ENCODE results near the gene RCOR1. TPM values are rescaled to one million over a fixed set of nuclear protein-coding genes. Genes with fewer than 3 reads are reported as not detected.

RCOR1 gene
- total RNA-seq, 1 experiment from 2014 or later = 34.1 TPM

DNA sequence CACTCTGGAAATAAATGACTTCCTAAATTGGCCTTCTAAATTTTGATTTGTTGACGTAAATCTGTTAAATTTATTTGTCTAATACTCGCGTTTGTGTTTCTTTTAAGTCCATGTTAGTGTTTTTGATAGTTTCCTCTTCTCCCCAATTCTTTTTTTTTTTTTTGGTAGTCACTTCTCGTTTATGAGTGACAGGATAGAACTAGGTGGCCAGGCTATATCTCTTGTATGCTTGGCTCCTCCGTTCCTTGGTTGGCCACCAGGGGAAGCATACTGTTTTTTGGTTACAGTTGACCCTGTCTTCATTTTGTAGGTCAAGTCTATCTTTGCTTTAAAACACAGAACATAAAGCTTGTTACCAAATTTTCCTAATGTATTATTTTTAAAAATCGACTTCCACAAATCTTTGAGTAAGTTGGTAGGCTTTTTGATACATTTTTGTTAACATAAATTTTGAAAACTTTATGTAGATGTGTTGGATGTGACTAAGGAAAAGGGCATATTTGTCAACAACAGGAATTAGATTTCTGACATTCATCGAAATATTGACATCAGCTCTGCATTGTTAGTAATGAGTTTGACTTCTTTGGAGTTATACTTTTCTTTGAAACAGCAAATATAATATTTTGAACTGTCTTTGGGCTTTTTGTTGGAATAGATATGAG lies 2.2 kb downstream of the RCOR1 start:
- no peak overlapping the region for H3T11ph ChIP-seq (ENCODE audit: low read length)
- peak overlapping the region; percentile 81 to 89 for H3K4me3 Mint-ChIP-seq
- no peak for DNase-seq
- no peaks in the 10 kb centered on the region for H3K9me3 ChIP-seq (ENCODE audit: control insufficient read depth, low read depth, low read length)
- TF ChIP-seq CTCF (conservative IDR thresholded peaks at IDR 0.05) = peak; percentile 87
- H3K36me3 Mint-ChIP-seq (ENCODE audit: insufficient read depth in 1 of 3, low read depth in 3 of 3) = peaks cover 12 to 26% (median 25%) of the 10 kb centered on the region in 3 experiments; a peak in 6 of 7 replicates
- no peak overlapping the region for H3K18ac ChIP-seq (ENCODE audit: insufficient read length, low read depth, low read length)
- H3K27ac ChIP-seq (ENCODE audit: insufficient read length, low read depth, low read length) = no peak overlapping the region
- H2AFZ ChIP-seq (ENCODE audit: low read length) = no peak overlapping the region
- no peaks in the 10 kb centered on the region for H4K20me1 ChIP-seq (ENCODE audit: control insufficient read depth, insufficient read depth, insufficient read length)
- H3K27me3 ChIP-seq (ENCODE audit: insufficient read depth, low read length) = no peaks in the 10 kb centered on the region
- no peak overlapping the region for H2AK5ac ChIP-seq (ENCODE audit: insufficient read length, low read length)
- no peak overlapping the region for H4K91ac ChIP-seq (ENCODE audit: insufficient read length, low read depth, low read length)
- no peak overlapping the region for H3K56ac ChIP-seq (ENCODE audit: insufficient read length, low read depth, low read length)
- H3K27me3 Mint-ChIP-seq (ENCODE audit: low read depth) = no peaks in the 10 kb centered on the region
- no peak overlapping the region for H2BK120ac ChIP-seq (ENCODE audit: low read depth, low read length, poor library complexity, severe bottlenecking)
- H3K23me2 ChIP-seq (ENCODE audit: insufficient read length, low read depth, low read length, poor library complexity, severe bottlenecking) = no peaks in the 10 kb centered on the region
- H3K27ac Mint-ChIP-seq = no peak overlapping the region
- H3K4me2 ChIP-seq (ENCODE audit: insufficient read depth, insufficient read length, low read length) = peak overlapping the region; percentile 61
- WGBS (ENCODE audit: extremely low coverage, insufficient read length, low lambda C conversion rate) = no CpG with 5 or more reads among the region's 7 CpGs
- no peak overlapping the region for H3K23ac ChIP-seq (ENCODE audit: insufficient read length, low read depth, low read length)
- H3K9ac ChIP-seq (ENCODE audit: extremely low read depth, insufficient read length, low read length) = no peak overlapping the region
- no peak overlapping the region for H2BK20ac ChIP-seq (ENCODE audit: low read depth, low read length, poor library complexity, severe bottlenecking)
- no peak overlapping the region for H2BK15ac ChIP-seq (ENCODE audit: low read depth, low read length)
- H3K4me1 ChIP-seq (ENCODE audit: insufficient read depth, low read length) = peaks cover 5% of the 10 kb centered on the region
- H3K4me1 Mint-ChIP-seq = peaks cover 35 to 36% of the 10 kb centered on the region in 2 experiments
- H4K5ac ChIP-seq (ENCODE audit: insufficient read length, low read depth, low read length) = no peak overlapping the region
- H3K4ac ChIP-seq (ENCODE audit: low read depth, low read length) = no peak overlapping the region
- no peak overlapping the region for H4K8ac ChIP-seq (replicated peaks; ENCODE audit: insufficient read length, low read depth, low read length)
- H3K9me3 Mint-ChIP-seq = no peaks in the 10 kb centered on the region
- peaks cover 9% of the 10 kb centered on the region; the same call in 1 of the 2 replicates for H3K79me2 ChIP-seq (ENCODE audit: insufficient read depth, low read length)
- H2BK5ac ChIP-seq (ENCODE audit: insufficient read length, low read length) = no peak overlapping the region
- H2BK12ac ChIP-seq (ENCODE audit: insufficient read length, low read depth, low read length) = no peak overlapping the region
- no peak overlapping the region for H3K14ac ChIP-seq (ENCODE audit: insufficient read depth, low read length)
- peaks cover 8% of the 10 kb centered on the region for H3K79me1 ChIP-seq (ENCODE audit: insufficient read depth, low read depth, low read length, poor library complexity, severe bottlenecking)
